ENCODE results near the gene NDFIP1. TPM values are rescaled to one million over a fixed set of nuclear protein-coding genes. Genes with fewer than 3 reads are reported as not detected.

The NDFIP1 gene
- total and polyA plus RNA-seq, 10 of the 15 experiments (the other 5 are each of a cell fraction or from before 2014, with no cell fraction given): 0.08 to 2.7 (median 0.92) TPM

- H3K27me3 ChIP-seq (replicated peaks in 1 of 2; ENCODE audit: control insufficient read depth in 2 of 2, insufficient read depth in 2 of 2, low read length in 1 of 2): no peaks in the 10 kb centered on the region
- BruUV-seq (replicated peaks): no TSS peak
- SMC1A ChIA-PET (ENCODE audit: uncharacterized antibody, unreplicated experiment): interaction anchor here (1.6 kb wide), 1 partner anchor 448 kb away, joined by 4 read pairs; no protein-coding TSS in a partner anchor
- H3K27ac ChIP-seq (ENCODE audit: control insufficient read depth, insufficient read depth): no peak overlapping the region
- H3K36me3 ChIP-seq (ENCODE audit: control insufficient read depth in 2 of 2, insufficient read depth in 2 of 2, low read length in 1 of 2): no peaks in the 10 kb centered on the region
- in situ Hi-C loops (cut with MboI) (loop anchor here (5.0 to 10.0 kb wide), 2 partner anchors 149 to 447 kb away; no protein-coding TSS in a partner anchor), intact Hi-C loops (cut with micrococcal nuclease; ENCODE audit: unreplicated experiment) (loop anchor here (5.0 to 10.0 kb wide), 2 partner anchors 124 to 267 kb away; partner anchors contain the start of gene PCDH1)
- FAIRE-seq (no peak), DNase-seq (ENCODE audit: low read depth, low spot score) (no peak), ATAC-seq (no peak)
- H4K20me1 ChIP-seq (ENCODE audit: control insufficient read depth, insufficient read depth): no peaks in the 10 kb centered on the region
- no peak overlapping the region for H2AFZ ChIP-seq (ENCODE audit: control insufficient read depth, low read depth, low read length)
- TF ChIP-seq, protein P1, sequence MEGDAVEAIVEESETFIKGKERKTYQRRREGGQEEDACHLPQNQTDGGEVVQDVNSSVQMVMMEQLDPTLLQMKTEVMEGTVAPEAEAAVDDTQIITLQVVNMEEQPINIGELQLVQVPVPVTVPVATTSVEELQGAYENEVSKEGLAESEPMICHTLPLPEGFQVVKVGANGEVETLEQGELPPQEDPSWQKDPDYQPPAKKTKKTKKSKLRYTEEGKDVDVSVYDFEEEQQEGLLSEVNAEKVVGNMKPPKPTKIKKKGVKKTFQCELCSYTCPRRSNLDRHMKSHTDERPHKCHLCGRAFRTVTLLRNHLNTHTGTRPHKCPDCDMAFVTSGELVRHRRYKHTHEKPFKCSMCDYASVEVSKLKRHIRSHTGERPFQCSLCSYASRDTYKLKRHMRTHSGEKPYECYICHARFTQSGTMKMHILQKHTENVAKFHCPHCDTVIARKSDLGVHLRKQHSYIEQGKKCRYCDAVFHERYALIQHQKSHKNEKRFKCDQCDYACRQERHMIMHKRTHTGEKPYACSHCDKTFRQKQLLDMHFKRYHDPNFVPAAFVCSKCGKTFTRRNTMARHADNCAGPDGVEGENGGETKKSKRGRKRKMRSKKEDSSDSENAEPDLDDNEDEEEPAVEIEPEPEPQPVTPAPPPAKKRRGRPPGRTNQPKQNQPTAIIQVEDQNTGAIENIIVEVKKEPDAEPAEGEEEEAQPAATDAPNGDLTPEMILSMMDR (IDR thresholded peaks at IDR 0.05 in 2 of 3, conservative IDR thresholded peaks at IDR 0.05 in 1 of 3; ENCODE audit: control insufficient read depth in 2 of 3, extremely low read depth in 1 of 3, insufficient read depth in 1 of 3, low read depth in 3 of 3, low read length in 3 of 3): peak in 2 of 3 experiments; percentile 15 to 36; a peak in 3 of 6 replicates
- peak; percentile 25; the same call in 1 of the 2 replicates for TF ChIP-seq RAD21 (IDR thresholded peaks at IDR 0.05; ENCODE audit: insufficient read depth, low read depth, low read length)
- TF ChIP-seq CREM (IDR thresholded peaks at IDR 0.05; ENCODE audit: low read depth): no peak
- H3K4me1 ChIP-seq (ENCODE audit: control insufficient read depth, insufficient read depth, low read length): no peaks in the 10 kb centered on the region
- no peak overlapping the region for H3K4me2 ChIP-seq (ENCODE audit: control insufficient read depth, insufficient read depth)
- H3K4me3 ChIP-seq: no peak overlapping the region
- no peak overlapping the region for H3K9ac ChIP-seq (ENCODE audit: control insufficient read depth, insufficient read depth, low read length)
- RAD21 ChIA-PET (ENCODE audit: unreplicated experiment): no interaction called here
- CTCF ChIA-PET: interaction anchor here (1.2 to 8.1 kb wide), 3 partner anchors 123 to 449 kb away, joined by 3 to 110 read pairs (median 24); no protein-coding TSS in a partner anchor
- no peaks in the 10 kb centered on the region for H3K9me3 ChIP-seq (replicated peaks; ENCODE audit: control insufficient read depth, insufficient read depth, low read length)
- no peaks in the 10 kb centered on the region for H3K79me2 ChIP-seq (ENCODE audit: control insufficient read depth, insufficient read depth, low read length)
- POLR2A ChIA-PET: interaction anchor here (0.7 kb wide), 1 partner anchor 488 kb away, joined by 11 read pairs; no protein-coding TSS in a partner anchor
These were observed 32.9 kb downstream of the NDFIP1 start for GRCh38 chr5:142141463-142141862.

DNA sequence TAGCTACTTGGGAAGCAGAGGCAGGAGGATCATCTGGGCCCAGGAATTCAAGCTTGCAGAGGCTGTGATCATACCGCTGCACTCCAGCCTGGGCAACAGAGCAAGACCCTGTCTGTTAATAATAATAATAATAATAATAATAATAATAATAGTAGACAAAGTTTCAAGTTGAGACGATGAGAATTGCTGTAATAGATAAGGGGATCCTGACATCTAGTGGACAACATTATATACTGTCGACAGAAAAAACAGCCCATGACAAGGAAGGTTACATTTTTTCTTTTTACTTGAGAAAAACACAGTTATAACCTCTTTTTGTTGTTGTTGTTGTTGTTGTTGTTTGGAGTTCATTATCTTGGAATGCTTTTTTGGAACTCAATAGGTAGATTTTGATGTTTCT is 35.3 kb downstream of the NDFIP1 start:
- CTCF ChIA-PET: interaction anchor here (0.8 to 8.1 kb wide), 24 partner anchors 10 to 731 kb away, joined by 3 to 110 read pairs (median 5); partner anchors contain the start of gene GNPDA1
- no peak overlapping the region for H3K27ac ChIP-seq (ENCODE audit: control insufficient read depth, insufficient read depth)
- intact Hi-C loops (cut with micrococcal nuclease; ENCODE audit: unreplicated experiment) (loop anchor here (1.0 to 10.0 kb wide), 4 partner anchors 127 to 479 kb away; partner anchors contain the start of gene PCDH1), in situ Hi-C loops (cut with MboI) (loop anchor here (5.0 to 10.0 kb wide), 2 partner anchors 152 to 449 kb away; no protein-coding TSS in a partner anchor)
- 10% methylated on average over 3 of the region's 3 CpGs for WGBS (ENCODE audit: insufficient coverage, insufficient replicate concordance, low lambda C conversion rate, missing lambda C conversion rate)
- DNase-seq (ENCODE audit: low read depth, low spot score): no peak
- no peaks in the 10 kb centered on the region for H4K20me1 ChIP-seq (ENCODE audit: control insufficient read depth, insufficient read depth)
- no TSS peak for BruUV-seq (replicated peaks)
- no peaks in the 10 kb centered on the region for H3K79me2 ChIP-seq (ENCODE audit: control insufficient read depth, insufficient read depth, low read length)
- no peak overlapping the region for H3K4me3 ChIP-seq
- ATAC-seq: peak; percentile 66; the same call in 2 of the 3 replicates
- no peaks in the 10 kb centered on the region for H3K4me1 ChIP-seq (ENCODE audit: control insufficient read depth, insufficient read depth, low read length)
- RAD21 ChIA-PET (ENCODE audit: unreplicated experiment): interaction anchor here (1.0 to 3.6 kb wide), 11 partner anchors 10 to 479 kb away, joined by 3 to 24 read pairs (median 5); no protein-coding TSS in a partner anchor
- H3K4me2 ChIP-seq (ENCODE audit: control insufficient read depth, insufficient read depth): no peak overlapping the region
- H3K9me3 ChIP-seq (replicated peaks; ENCODE audit: control insufficient read depth, insufficient read depth, low read length): no peaks in the 10 kb centered on the region
- POLR2A ChIA-PET: no interaction called here
- no peaks in the 10 kb centered on the region for H3K27me3 ChIP-seq (replicated peaks in 1 of 2; ENCODE audit: control insufficient read depth in 2 of 2, insufficient read depth in 2 of 2, low read length in 1 of 2)
- no peak for FAIRE-seq
- no peak overlapping the region for H2AFZ ChIP-seq (ENCODE audit: control insufficient read depth, low read depth, low read length)
- H3K9ac ChIP-seq (ENCODE audit: control insufficient read depth, insufficient read depth, low read length): no peak overlapping the region
- SMC1A ChIA-PET (ENCODE audit: uncharacterized antibody, unreplicated experiment): interaction anchor here (0.6 to 3.3 kb wide), 13 partner anchors 89 to 555 kb away, joined by 3 to 32 read pairs (median 4); no protein-coding TSS in a partner anchor
- no peaks in the 10 kb centered on the region for H3K36me3 ChIP-seq (ENCODE audit: control insufficient read depth in 2 of 2, insufficient read depth in 2 of 2, low read length in 1 of 2)
- TF ChIP-seq IKZF2 (IDR thresholded peaks at IDR 0.05) (no peak), ZNF384 (IDR thresholded peaks at IDR 0.05; ENCODE audit: borderline replicate concordance, low read depth, low read length) (no peak), MEF2A (IDR thresholded peaks at IDR 0.05; ENCODE audit: insufficient read depth, low read depth, low read length) (no peak), RAD21 (IDR thresholded peaks at IDR 0.05; ENCODE audit: insufficient read depth, low read depth, low read length) (peak; percentile 67), CUX1 (IDR thresholded peaks at IDR 0.05; ENCODE audit: insufficient replicate concordance, low read depth, low read length) (no peak)

All from GM12878 (cell line).